HG03064 (cell line): Measurements from ENCODE around the gene IFFO2.

ENCODE experiments used
- ATAC-seq: cut with Tn5 transposase; IDR thresholded peaks from one replicate; pipeline ENCODE4 v1.9.1; 2021; ENCODE audit warnings: low read depth; ENCODE audit not compliant: unreplicated experiment

The IFFO2 gene

DNA sequence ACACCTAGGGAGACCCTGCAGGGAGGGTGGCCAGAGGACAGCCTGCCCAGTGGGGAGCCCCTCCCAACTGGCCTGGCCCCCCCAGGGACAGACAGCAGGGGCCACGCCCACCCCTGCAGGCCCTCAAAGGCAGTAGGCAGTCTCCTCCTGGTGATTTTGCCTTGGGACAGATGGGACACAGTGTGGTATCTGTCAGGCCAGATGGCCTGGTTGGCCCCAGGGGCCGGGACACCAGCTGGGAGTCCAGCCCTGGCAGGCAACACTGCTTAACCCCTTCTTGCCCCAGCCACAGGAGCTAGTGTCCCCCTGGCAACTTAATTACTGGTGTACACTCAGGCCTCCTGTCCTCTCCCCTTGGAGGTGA, 17.8 kb downstream of the IFFO2 start:
- ATAC-seq = no peak

- no peak for ATAC-seq
These were observed 18.3 kb downstream of the IFFO2 start for GRCh38 chr1:18938008-18938706.

- ATAC-seq = no peak
These were observed 18.9 kb downstream of the IFFO2 start for GRCh38 chr1:18937539-18937938.

- no peak for ATAC-seq
These were observed 19.5 kb downstream of the IFFO2 start for GRCh38 chr1:18936814-18937481.

DNA sequence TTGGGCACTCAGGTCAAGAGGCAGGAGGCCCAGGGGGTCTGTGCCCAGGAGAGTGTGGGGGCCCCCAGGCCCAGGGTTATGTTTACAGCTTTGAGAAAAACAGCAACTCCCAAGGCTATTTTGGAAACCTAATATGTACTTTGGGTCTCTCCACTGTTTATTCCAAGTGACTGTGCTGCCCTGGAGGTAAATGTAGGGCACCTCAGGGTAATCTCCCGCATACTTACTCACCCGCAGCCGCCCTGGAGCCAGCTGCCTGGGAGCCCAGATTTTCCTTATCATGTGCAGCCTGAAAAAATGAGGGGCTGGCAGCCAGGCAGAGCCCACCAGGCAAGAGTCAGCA, 20.0 kb downstream of the IFFO2 start:
- ATAC-seq = no peak

DNA sequence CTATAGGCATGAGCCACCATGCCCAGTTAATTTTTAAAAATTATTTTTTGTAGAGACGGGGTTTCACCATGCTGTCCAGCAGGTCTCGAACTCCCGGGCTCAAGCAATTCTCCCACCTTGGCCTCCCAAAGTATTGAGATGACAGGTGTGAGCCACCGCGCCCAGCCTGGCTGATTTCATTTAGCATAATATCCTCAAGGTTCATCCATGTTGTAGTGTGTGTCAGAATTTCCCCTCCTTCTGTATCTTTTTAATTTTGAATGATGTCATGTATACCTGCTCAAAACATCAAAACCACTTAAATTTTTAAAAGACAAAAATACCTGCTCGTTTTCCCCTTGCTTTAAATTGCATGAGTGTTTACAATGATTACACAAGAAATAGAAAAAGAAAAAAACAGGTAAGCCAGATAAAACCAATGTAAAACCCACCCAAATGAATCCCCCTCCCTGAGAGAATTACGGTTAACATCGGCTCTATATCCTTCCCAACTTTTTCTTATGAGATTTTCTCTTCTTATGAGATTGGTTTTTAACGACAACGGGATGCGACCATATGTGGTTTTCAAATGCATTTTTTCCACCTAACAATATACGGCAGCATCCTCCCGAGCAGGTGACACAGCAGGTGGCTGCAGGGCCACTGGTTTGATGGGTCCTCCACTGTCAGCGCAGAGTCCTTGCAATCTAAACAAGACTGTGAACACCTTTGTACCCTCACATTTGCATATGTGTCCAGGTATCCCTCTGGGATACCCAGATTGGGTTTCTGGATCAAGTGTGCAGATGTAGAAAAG, 22.1 kb downstream of the IFFO2 start:
- no peak for ATAC-seq

DNA sequence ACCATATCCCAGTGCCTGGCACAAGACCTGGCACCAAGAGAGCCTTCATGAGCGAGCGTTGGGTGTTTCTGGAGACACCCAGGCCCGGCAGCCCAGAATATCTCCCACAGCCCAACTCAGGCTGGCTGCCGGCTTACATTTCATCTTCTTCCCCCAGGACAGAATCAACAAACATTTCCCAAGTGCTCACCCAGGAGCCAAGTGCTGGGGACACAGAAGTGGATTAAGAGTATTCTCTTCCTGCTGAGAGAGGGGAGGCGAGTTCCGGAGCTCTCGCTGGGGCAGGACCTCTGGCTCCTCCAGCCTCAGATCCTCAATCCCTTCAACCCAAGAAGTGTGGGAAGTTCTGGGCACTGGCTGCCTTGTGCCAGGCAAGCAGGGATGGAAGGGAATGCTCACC, 23.6 kb downstream of the IFFO2 start:
- no peak for ATAC-seq

DNA sequence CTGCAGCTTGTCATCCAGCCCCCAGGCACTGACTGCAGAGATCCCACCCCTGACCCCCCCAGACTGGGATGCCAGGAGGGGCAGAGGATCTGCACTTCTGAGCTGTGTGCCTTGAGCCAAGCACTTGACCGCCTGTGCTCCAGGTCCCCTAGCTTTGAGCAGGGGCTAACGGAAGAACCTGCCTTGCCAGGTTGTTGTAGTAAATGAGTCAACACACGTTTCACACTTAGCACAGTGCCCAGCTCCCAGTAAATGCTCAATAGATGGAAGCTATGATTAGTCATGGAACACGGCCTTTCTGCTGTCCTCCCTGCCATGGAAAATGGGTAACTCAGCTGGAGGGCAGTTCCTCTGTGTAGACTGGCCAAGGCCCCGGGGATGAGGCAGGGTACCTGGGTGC, 24.1 kb downstream of the IFFO2 start:
- no peak for ATAC-seq

DNA sequence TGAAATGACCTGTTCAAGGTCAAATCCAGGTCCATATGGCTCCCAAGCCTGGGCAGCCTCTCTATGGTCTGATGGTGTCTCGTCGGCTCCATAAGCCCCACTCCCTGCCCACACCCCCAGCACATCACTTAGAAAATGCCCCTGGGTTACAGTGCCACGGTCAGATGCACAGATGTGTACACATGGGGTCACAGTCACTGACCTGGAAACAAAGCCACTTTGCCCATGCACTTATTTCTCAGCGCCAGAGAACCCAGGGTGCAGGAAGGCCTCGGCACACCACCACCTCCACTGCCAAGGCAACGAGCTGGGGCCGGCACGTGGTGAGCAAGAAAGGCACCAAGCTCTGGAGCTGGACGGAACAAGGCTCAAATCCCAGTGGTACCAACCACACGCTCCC, 24.7 kb downstream of the IFFO2 start:
- ATAC-seq = no peak

GRCh38 chr1:18929686-18930085, 26.8 kb downstream of the IFFO2 start:
- no peak for ATAC-seq

- no peak for ATAC-seq
These were observed 27.5 kb downstream of the IFFO2 start for GRCh38 chr1:18928985-18929384.

DNA sequence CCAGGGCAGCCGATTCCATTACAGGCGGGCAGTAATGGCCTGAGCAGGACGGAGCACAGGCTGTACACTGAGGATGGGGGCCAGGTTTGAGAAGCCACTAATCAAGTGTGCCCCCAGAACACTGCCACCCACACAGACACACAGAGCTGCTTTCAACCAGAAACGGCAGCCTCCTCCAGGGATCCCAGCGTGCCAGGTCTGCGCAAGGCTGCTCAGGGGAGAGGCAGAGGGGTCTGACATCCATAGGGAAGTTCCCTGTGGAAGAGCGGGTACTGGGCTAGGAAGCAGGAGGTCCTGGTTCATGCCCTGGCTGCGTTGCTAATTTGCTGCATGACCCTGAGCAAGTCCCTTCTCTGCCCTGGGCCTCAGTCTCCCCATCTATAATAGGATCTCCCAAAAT, 28.1 kb downstream of the IFFO2 start:
- no peak for ATAC-seq

DNA sequence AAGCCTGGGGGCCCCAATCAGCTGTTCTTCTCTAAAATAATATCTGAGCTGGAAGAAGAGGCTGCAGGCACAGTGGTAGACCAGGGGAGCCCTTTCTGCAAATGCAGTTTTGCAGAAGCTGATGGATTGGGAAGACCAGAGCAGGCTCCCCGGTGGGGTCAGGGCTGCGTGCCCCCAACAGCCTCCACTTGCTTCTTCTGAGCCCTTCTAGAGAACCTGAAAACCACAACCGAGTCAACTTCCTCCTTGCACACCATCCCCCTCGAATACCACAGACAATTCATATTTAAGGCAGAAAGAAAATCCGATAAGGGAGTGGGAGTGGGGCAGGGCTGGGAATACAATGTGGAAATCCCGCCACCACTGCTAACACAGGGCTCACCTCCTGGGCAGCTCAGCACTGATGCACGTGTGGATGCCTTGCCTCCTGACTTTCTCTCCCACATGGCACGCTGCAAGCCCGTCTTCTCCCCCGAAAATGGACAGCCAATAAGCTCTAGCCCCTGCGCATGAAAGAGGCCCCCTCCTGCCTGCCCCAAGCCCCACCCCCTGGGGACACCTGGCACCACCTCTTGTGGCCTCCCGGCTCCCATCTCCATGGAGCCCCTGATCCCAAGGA, 28.7 kb downstream of the IFFO2 start:
- ATAC-seq = peak; percentile 35

- ATAC-seq = peak; percentile 23
These were observed 29.3 kb downstream of the IFFO2 start for GRCh38 chr1:18927082-18927653.

GRCh38 chr1:18926315-18927081, 30.0 kb downstream of the IFFO2 start:
- ATAC-seq = peak; percentile 63

DNA sequence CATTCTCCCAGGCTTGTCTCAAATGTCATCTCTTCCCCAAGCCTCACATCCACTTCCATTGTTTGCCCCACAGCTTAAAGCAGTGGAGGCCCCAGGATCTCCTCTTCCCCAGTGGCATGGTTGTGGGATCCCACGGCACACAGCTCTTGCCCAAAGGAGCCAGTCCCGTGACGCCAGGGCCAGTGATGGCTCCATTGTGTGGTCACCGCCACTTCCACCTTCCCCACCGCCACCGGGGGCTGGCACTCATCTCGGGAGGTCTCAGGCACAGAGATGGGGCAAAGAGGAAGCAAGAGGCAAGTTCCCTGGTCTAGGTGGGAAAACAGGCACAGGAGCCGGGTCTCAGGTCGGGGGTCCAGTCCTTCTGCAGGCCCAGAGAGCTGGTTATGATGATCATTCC, 31.2 kb downstream of the IFFO2 start:
- ATAC-seq = no peak

- ATAC-seq = no peak
These were observed 32.2 kb downstream of the IFFO2 start for GRCh38 chr1:18924221-18924691.

DNA sequence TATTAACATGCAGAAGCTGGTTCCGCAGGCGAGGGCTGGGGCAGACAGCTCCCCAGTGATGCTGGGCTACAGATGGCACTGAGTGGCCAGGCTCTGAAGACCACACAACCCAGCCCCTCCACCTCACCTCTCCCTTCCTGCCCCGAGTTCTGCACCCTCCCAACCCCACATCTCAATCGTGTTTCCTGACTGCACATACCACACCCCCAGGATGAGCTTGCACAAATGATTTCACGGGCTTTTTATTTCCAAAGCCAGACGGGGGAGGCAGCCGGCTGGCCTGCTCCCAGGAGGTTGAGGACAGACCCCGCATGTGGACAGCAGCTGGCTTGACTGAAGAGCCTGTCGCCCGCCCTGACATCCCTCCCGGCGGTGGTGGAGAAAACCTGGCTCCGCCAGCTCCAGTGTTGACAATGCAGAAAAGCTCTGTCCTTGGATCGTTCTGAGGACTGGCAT, 32.7 kb downstream of the IFFO2 start:
- ATAC-seq = no peak

- no peak for ATAC-seq
These were observed 33.4 kb downstream of the IFFO2 start for GRCh38 chr1:18922848-18923755.
